NB4 (cell line): Measurements from ENCODE around the gene TRPV6.
A peak's percentile ranks its signal among the peaks of the same experiment; 100 is the strongest.

Experiments used
- DNase-seq: peaks from one replicate; pipeline ENCODE4 v3.0.0; 2010; ENCODE audit warnings: low read depth
- H3K4me3 ChIP-seq: one replicate; pipeline ENCODE4 v1.5.1; 2011; ENCODE audit warnings: mild to moderate bottlenecking, low read depth, low read length, moderate library complexity
- CTCF ChIP-seq: IDR thresholded peaks from one replicate; pipeline ENCODE4 v1.5.1; 2012; ENCODE audit warnings: low read depth, low read length
- MAX ChIP-seq: IDR thresholded peaks from 2 replicates; pipeline ENCODE4 v1.6.1; 2011; ENCODE audit warnings: low read depth, low read length
- MYC ChIP-seq: IDR thresholded peaks from 2 replicates; pipeline ENCODE4 v1.6.1; 2011; ENCODE audit warnings: low read depth, low read length
- POLR2A ChIP-seq: IDR thresholded peaks from 2 replicates; pipeline ENCODE4 v1.6.1; 2011; ENCODE audit warnings: mild to moderate bottlenecking; ENCODE audit not compliant: insufficient read length; ENCODE audit errors: extremely low read depth

The TRPV6 gene

GRCh38 chr7:142833174-142834048 lies 52.1 kb downstream of the TRPV6 start:
- no peak overlapping the region for H3K4me3 ChIP-seq
- peak; percentile 49 for DNase-seq
- no peak for TF ChIP-seq CTCF
- no peak for TF ChIP-seq MAX
- TF ChIP-seq POLR2A: no peak
- no peak for TF ChIP-seq MYC

GRCh38 chr7:142832417-142832816 lies 53.1 kb downstream of the TRPV6 start:
- DNase-seq: no peak
- H3K4me3 ChIP-seq: no peak overlapping the region
- TF ChIP-seq CTCF (no peak), MAX (no peak), POLR2A (no peak), MYC (no peak)

GRCh38 chr7:142827951-142828500 lies 57.5 kb downstream of the TRPV6 start:
- no peak for TF ChIP-seq MAX
- no peak for TF ChIP-seq POLR2A
- TF ChIP-seq CTCF: no peak
- TF ChIP-seq MYC: no peak
- DNase-seq: no peak
- H3K4me3 ChIP-seq: no peak overlapping the region

- no peak for TF ChIP-seq MYC
- no peak for TF ChIP-seq CTCF
- no peak for TF ChIP-seq POLR2A
- no peak for TF ChIP-seq MAX
- no peak for DNase-seq
- no peak overlapping the region for H3K4me3 ChIP-seq
These were observed 62.8 kb downstream of the TRPV6 start for GRCh38 chr7:142822714-142823113.
